GM23338 (cell line): ENCODE measurements around the gene ERC2. TPM values are rescaled to one million over a fixed set of nuclear protein-coding genes. Genes with fewer than 3 reads are reported as not detected.

Source experiments
- ATAC-seq: fragments of 200-7000 bp; cut with Tn5 transposase; 3 replicates; pipeline ENCODE4 v1.9.1; 2020
- DNase-seq: peaks from one replicate; pipeline ENCODE4 v3.0.0-alpha.2; 2015; ENCODE audit warnings: low spot score
- H2AFZ ChIP-seq: fragments of 200-600 bp; sonication (generic); 2 replicates; pipeline ENCODE4 v1.8.0; 2016; ENCODE audit warnings: antibody characterized with exemption, mild to moderate bottlenecking, moderate library complexity
- H3F3A ChIP-seq: fragments of 200-600 bp; sonication (generic); replicated peaks from 2 replicates; pipeline ENCODE4 v1.8.0; 2017; ENCODE audit warnings: antibody characterized with exemption, mixed run types, low read depth
- H3K27ac ChIP-seq: fragments of 200-600 bp; sonication (generic); 2 replicates; pipeline ENCODE4 v1.6.1; 2016; ENCODE audit warnings: low read depth
- H3K27me3 ChIP-seq: fragments of 200-600 bp; sonication (generic); 2 replicates; pipeline ENCODE4 v1.8.0; 2016; ENCODE audit warnings: mild to moderate bottlenecking, mixed run types, moderate library complexity; ENCODE audit not compliant: insufficient read depth
- H3K36me3 ChIP-seq: fragments of 200-600 bp; sonication (generic); 2 replicates; pipeline ENCODE4 v1.8.0; 2016; ENCODE audit warnings: mild to moderate bottlenecking; ENCODE audit not compliant: insufficient read depth
- H3K4me1 ChIP-seq: fragments of 200-600 bp; sonication (generic); 2 replicates; pipeline ENCODE4 v1.8.0; 2016; ENCODE audit warnings: mild to moderate bottlenecking, moderate library complexity; ENCODE audit not compliant: insufficient read depth
- H3K4me2 ChIP-seq: fragments of 200-600 bp; sonication (generic); 2 replicates; pipeline ENCODE4 v1.7.1; 2017; ENCODE audit warnings: mixed run types
- H3K4me3 ChIP-seq: fragments of 200-600 bp; sonication (generic); 2 replicates; pipeline ENCODE4 v1.6.1; 2016; ENCODE audit warnings: mixed run types
- H3K79me2 ChIP-seq: fragments of 200-600 bp; sonication (generic); replicated peaks from 2 replicates; pipeline ENCODE4 v1.8.0; 2017; ENCODE audit warnings: mild to moderate bottlenecking; ENCODE audit not compliant: insufficient read depth
- H3K9me2 ChIP-seq: fragments of 200-600 bp; sonication (generic); 2 replicates; pipeline ENCODE4 v1.8.0; 2017; ENCODE audit not compliant: insufficient read depth
- H4K20me1 ChIP-seq: fragments of 200-600 bp; sonication (generic); replicated peaks from 2 replicates; pipeline ENCODE4 v1.8.0; 2017; ENCODE audit warnings: mild to moderate bottlenecking; ENCODE audit not compliant: insufficient read depth
- H3K27ac Mint-ChIP-seq: 2 replicates; pipeline ENCODE4 v1.8.0; 2020; ENCODE audit warnings: inconsistent platforms, mild to moderate bottlenecking, moderate library complexity, mixed read lengths
- H3K27me3 Mint-ChIP-seq: 3 replicates; pipeline ENCODE4 v1.8.0; 2022; ENCODE audit warnings: low read depth, mild to moderate bottlenecking, moderate library complexity, mixed read lengths, inconsistent platforms; ENCODE audit not compliant: insufficient read depth, poor library complexity
- H3K36me3 Mint-ChIP-seq: 3 replicates; pipeline ENCODE4 v1.8.0; 2021; ENCODE audit warnings: low read depth, mild to moderate bottlenecking, inconsistent platforms, moderate library complexity, mixed read lengths
- H3K4me1 Mint-ChIP-seq: 3 replicates; pipeline ENCODE4 v1.8.0; 2020; ENCODE audit warnings: mild to moderate bottlenecking, inconsistent platforms, mixed read lengths
- H3K4me3 Mint-ChIP-seq: 3 replicates; pipeline ENCODE4 v1.8.0; 2021; ENCODE audit warnings: moderate library complexity, mild to moderate bottlenecking, inconsistent platforms, mixed read lengths
- H3K9me3 Mint-ChIP-seq: 3 replicates; pipeline ENCODE4 v1.8.0; 2020; ENCODE audit warnings: moderate library complexity, mild to moderate bottlenecking, inconsistent platforms, mixed read lengths
- CREB1 ChIP-seq: fragments of 250-450 bp; sonication (Bioruptor Pico); IDR thresholded peaks from 2 replicates; pipeline ENCODE4 v1.5.0; 2020; ENCODE audit warnings: low read depth, mild to moderate bottlenecking, moderate library complexity
- EZH2 ChIP-seq: fragments of 200-600 bp; sonication (generic); IDR thresholded peaks from one replicate; pipeline ENCODE4 v1.8.0; 2017; ENCODE audit warnings: antibody characterized with exemption, mild to moderate bottlenecking, low read depth; ENCODE audit not compliant: unreplicated experiment
- EZH2phosphoT487 ChIP-seq: fragments of 200-600 bp; sonication (generic); IDR thresholded peaks from one replicate; pipeline ENCODE4 v1.8.1; 2018; ENCODE audit warnings: antibody characterized with exemption; ENCODE audit not compliant: unreplicated experiment
- ZNF114 ChIP-seq: fragments of 250-450 bp; sonication (Bioruptor Pico); IDR thresholded peaks from 2 replicates; pipeline ENCODE4 v1.5.0; 2020; ENCODE audit warnings: mild to moderate bottlenecking, moderate library complexity
- ZNF331 ChIP-seq: fragments of 250-450 bp; sonication (Bioruptor Pico); IDR thresholded peaks from 2 replicates; pipeline ENCODE4 v1.5.0; 2020; ENCODE audit warnings: low read depth, mild to moderate bottlenecking, moderate library complexity
- polyA plus RNA-seq: library from polyadenylated mRNA; unstranded; fragments of >200 nt; fragmentation: Nextera tagmentation; extraction: Ambion mirVana; gene quantifications from 2 replicates; pipeline ENCODE4 v1.2.1, GENCODE V29; 2016
- total RNA-seq: library from RNA; depleted of rRNA; stranded (reverse); fragments of >200 nt; shearing (Covaris generic); gene quantifications from 2 replicates; pipeline ENCODE4 v1.2.3, GENCODE V29; 2014
- TF ChIP-seq, protein P1 (sequence below): fragments of 250-450 bp; sonication (Bioruptor Pico); IDR thresholded peaks from 2 replicates; pipeline ENCODE4 v1.5.0; 2020; ENCODE audit warnings: mild to moderate bottlenecking, moderate library complexity
- TF ChIP-seq, protein P2 (sequence below): IDR thresholded peaks from 2 replicates; pipeline ENCODE4 v1.6.1; 2016; ENCODE audit warnings: antibody characterized with exemption

Gene ERC2
- total and polyA plus RNA-seq, 2 experiments from 2014 or later: 11.8 to 13.7 TPM

DNA sequence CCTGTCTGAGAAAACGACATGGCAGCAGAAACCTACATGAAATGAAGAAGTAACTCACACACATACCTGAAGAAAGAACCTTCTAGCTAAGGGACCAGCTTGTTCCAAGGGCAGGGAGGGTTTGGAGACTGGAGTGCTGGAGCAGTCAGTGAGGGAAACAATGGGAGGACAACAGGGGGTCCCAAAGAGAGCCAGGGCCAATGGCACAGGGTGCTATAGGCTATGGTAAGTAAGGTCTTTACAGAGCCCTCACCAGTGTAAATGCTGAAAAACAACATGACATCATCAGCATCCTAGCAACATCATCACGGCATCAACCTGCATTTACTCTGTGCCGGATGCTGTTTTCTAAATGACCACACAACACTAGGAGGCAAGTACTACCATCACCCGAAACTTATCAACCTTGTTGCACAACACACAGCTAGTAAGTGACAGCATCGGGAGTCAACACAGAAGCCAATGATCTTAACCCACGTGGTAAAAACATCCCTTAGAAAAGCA lies 531.7 kb downstream of the ERC2 start (continued):
- TF ChIP-seq, protein P1, sequence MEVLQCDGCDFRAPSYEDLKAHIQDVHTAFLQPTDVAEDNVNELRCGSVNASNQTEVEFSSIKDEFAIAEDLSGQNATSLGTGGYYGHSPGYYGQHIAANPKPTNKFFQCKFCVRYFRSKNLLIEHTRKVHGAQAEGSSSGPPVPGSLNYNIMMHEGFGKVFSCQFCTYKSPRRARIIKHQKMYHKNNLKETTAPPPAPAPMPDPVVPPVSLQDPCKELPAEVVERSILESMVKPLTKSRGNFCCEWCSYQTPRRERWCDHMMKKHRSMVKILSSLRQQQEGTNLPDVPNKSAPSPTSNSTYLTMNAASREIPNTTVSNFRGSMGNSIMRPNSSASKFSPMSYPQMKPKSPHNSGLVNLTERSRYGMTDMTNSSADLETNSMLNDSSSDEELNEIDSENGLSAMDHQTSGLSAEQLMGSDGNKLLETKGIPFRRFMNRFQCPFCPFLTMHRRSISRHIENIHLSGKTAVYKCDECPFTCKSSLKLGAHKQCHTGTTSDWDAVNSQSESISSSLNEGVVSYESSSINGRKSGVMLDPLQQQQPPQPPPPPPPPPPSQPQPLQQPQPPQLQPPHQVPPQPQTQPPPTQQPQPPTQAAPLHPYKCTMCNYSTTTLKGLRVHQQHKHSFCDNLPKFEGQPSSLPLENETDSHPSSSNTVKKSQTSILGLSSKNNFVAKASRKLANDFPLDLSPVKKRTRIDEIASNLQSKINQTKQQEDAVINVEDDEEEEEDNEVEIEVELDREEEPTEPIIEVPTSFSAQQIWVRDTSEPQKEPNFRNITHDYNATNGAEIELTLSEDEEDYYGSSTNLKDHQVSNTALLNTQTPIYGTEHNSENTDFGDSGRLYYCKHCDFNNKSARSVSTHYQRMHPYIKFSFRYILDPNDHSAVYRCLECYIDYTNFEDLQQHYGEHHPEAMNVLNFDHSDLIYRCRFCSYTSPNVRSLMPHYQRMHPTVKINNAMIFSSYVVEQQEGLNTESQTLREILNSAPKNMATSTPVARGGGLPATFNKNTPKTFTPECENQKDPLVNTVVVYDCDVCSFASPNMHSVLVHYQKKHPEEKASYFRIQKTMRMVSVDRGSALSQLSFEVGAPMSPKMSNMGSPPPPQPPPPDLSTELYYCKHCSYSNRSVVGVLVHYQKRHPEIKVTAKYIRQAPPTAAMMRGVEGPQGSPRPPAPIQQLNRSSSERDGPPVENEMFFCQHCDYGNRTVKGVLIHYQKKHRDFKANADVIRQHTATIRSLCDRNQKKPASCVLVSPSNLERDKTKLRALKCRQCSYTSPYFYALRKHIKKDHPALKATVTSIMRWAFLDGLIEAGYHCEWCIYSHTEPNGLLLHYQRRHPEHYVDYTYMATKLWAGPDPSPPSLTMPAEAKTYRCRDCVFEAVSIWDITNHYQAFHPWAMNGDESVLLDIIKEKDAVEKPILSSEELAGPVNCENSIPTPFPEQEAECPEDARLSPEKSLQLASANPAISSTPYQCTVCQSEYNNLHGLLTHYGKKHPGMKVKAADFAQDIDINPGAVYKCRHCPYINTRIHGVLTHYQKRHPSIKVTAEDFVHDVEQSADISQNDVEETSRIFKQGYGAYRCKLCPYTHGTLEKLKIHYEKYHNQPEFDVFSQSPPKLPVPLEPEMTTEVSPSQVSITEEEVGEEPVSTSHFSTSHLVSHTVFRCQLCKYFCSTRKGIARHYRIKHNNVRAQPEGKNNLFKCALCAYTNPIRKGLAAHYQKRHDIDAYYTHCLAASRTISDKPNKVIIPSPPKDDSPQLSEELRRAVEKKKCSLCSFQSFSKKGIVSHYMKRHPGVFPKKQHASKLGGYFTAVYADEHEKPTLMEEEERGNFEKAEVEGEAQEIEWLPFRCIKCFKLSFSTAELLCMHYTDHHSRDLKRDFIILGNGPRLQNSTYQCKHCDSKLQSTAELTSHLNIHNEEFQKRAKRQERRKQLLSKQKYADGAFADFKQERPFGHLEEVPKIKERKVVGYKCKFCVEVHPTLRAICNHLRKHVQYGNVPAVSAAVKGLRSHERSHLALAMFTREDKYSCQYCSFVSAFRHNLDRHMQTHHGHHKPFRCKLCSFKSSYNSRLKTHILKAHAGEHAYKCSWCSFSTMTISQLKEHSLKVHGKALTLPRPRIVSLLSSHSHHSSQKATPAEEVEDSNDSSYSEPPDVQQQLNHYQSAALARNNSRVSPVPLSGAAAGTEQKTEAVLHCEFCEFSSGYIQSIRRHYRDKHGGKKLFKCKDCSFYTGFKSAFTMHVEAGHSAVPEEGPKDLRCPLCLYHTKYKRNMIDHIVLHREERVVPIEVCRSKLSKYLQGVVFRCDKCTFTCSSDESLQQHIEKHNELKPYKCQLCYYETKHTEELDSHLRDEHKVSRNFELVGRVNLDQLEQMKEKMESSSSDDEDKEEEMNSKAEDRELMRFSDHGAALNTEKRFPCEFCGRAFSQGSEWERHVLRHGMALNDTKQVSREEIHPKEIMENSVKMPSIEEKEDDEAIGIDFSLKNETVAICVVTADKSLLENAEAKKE (CRISPR knock-in tag): no peak
- TF ChIP-seq ZNF331 (CRISPR knock-in tag) (no peak), EZH2 (no peak), EZH2phosphoT487 (no peak), CREB1 (CRISPR knock-in tag) (no peak), ZNF114 (CRISPR knock-in tag) (no peak)

DNA sequence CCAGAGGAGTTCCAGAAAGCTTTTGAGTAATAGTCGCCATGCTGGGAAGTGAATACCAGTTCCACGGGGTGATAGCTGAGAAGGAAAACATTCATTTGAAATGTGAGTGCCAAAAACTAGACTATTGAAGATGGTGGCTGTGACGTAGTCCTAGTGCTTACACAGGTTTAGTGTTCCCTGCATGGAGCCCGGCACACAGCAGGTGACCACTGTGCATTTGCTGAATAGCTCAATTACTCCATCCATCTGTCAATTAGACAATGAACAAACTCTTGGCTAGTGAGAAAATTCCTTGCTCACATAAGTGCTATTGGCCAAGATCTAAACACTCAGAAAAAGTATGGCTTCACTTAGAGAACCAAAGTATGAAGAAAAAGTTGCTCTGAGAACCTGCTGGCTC lies 533.0 kb downstream of the ERC2 start:
- H3K4me3 ChIP-seq: no peak overlapping the region
- H4K20me1 ChIP-seq: no peaks in the 10 kb centered on the region
- H3K4me2 ChIP-seq: no peak overlapping the region
- H3K36me3 Mint-ChIP-seq: no peaks in the 10 kb centered on the region
- DNase-seq (no peak), ATAC-seq (no peak)
- H3K27ac Mint-ChIP-seq: no peak overlapping the region
- no peaks in the 10 kb centered on the region for H3F3A ChIP-seq
- TF ChIP-seq, protein P2, sequence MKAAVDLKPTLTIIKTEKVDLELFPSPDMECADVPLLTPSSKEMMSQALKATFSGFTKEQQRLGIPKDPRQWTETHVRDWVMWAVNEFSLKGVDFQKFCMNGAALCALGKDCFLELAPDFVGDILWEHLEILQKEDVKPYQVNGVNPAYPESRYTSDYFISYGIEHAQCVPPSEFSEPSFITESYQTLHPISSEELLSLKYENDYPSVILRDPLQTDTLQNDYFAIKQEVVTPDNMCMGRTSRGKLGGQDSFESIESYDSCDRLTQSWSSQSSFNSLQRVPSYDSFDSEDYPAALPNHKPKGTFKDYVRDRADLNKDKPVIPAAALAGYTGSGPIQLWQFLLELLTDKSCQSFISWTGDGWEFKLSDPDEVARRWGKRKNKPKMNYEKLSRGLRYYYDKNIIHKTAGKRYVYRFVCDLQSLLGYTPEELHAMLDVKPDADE: no peak
- H3K36me3 ChIP-seq: no peaks in the 10 kb centered on the region
- H3K4me1 ChIP-seq: no peaks in the 10 kb centered on the region
- H3K27me3 Mint-ChIP-seq: no peaks in the 10 kb centered on the region
- no peak overlapping the region for H3K4me3 Mint-ChIP-seq
- no peaks in the 10 kb centered on the region for H3K79me2 ChIP-seq
- no peaks in the 10 kb centered on the region; the same call in 2 of the 3 replicates for H3K4me1 Mint-ChIP-seq
- H3K9me2 ChIP-seq: 0 out of 2 replicates have a peak, but pooled peaks cover 2% of the 10 kb centered on the region
- peaks cover 2% of the 10 kb centered on the region; the same call in 1 of the 3 replicates for H3K9me3 Mint-ChIP-seq
- H3K27me3 ChIP-seq: no peaks in the 10 kb centered on the region
- no peak overlapping the region for H2AFZ ChIP-seq
- H3K27ac ChIP-seq: no peak overlapping the region
